ENCODE results near the gene AIP.
"Not testable (repeated sequence)": the region's sequence is repeated elsewhere in the genome, so short reads cannot be mapped to it uniquely, and the experiment has no call there.

AIP gene

GRCh38 chr11:67469508-67469811 is 13.4 kb upstream of the AIP start:
- no peak for DNase-seq

DNA sequence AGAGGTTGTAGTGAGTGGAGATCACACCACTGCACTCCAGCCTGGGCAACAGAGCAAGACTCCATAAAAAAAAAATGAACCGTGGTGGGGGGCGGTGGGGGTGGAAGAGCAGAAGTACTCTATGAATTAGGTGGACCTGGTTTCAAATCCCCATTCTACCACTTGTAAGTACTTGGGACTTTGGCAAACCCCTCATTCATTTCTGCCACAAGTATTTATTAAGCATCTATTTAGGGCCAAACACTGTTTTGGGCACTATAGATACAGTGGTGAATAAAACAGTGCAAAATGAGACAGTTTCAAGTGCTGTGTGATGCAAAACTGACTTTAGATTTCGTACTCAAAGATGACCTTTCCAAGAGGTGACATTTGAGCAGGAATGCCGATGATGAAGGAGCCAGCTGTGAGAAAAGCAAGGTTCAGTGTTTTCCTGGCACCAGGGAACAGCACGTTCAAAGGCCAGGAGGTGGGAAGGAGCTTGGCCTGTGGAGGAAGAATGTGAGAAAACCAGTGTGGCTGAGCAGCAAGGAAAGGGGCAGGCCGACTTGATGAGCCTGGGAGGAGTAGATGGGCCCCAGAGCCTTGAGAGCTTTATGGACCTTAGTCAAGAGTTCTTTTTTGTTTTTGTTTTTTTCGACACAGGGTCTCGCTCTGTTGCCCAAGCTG is 12.4 kb upstream of the AIP start:
- DNase-seq, result no peak

DNA sequence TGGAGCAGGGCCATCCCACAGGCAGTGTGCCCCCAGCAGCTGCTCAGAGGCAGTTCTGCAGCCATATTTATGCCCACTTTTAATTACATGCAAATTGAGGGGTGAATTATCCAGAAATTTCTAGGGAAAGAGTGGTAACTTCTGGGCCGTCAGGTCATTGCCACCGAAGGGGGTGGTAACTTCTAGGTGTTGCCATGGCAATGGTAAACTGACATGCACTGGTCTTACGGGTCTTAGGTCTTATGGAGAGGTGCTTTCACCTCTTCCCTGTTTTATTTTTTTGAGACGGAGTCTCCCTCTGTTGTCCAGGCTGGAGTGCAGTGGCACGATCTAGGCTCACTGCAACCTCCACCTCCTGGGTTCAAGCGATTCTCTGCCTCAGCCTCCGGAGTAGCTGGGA is 9.9 kb upstream of the AIP start:
- DNase-seq, result no peak

- DNase-seq, result not testable (repeated sequence)
Observed at GRCh38 chr11:67476692-67477091, 6.1 kb upstream of the AIP start.

DNA sequence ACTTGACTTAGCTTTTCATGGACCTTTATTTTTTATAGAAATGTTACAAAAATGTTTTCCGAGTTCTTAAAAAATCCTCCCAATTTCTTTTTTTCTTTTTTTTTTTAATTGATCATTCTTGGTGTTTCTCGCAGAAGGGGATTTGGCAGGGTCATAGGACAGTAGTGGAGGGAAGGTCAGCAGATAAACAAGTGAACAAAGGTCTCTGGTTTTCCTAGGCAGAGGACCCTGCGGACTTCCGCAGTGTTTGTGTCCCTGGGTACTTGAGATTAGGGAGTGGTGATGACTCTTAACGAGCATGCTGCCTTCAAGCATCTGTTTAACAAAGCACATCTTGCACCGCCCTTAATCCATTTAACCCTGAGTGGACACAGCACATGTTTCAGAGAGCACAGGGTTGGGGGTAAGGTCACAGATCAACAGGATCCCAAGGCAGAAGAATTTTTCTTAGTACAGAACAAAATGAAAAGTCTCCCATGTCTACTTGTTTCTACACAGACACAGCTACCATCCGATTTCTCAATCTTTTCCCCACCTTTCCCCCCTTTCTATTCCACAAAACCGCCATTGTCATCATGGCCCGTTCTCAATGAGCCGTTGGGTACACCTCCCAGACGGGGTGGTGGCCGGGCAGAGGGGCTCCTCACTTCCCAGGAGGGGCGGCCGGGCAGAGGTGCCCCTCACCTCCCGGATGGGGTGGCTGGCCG is 5.3 kb upstream of the AIP start:
- DNase-seq, result not testable (repeated sequence)

GRCh38 chr11:67482275-67482826 is 475 bp upstream of the AIP start:
- no peak for DNase-seq

DNA sequence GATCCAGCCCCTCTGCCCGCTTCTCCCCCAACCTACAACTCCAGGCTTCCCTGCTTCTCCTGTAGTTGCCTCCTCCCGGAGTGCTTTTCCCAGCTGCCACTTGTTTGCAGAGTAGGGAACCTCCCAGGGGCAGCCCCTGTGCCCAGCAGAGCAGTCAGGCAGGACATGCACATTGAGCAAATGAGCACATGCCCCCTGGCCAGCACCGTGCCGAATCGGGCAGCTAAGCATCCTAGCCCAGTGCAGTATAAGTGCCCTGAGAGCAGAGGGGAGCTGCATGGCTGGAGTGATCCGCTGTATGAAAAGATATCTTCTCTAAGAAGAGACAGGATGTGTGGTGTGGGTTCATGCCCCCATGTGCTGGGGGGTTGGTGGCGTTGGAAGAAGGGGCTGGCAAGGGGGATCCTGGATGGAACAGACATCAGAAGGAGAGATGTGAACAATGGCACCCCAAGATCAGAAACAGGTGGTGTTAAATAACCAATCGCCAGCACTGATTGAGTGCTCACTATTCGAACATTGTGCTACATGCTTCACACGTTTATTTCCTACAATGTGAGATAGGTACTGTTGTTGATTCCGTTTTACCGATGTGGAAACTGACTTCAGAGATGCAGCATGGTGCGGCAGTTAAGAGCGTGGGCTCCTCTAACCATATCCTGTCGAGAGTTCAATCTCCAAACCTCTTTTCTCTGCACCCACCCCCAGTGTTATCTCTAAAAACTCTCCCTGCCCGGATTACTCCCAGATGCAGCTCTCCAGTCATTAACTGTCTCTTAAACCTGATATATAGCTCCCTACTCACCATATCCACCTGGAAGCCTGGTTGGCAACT is 1.2 kb downstream of the AIP start:
- DNase-seq, result no peak

- no peak for DNase-seq
Observed at GRCh38 chr11:67484847-67485311, 2.1 kb downstream of the AIP start.

DNA sequence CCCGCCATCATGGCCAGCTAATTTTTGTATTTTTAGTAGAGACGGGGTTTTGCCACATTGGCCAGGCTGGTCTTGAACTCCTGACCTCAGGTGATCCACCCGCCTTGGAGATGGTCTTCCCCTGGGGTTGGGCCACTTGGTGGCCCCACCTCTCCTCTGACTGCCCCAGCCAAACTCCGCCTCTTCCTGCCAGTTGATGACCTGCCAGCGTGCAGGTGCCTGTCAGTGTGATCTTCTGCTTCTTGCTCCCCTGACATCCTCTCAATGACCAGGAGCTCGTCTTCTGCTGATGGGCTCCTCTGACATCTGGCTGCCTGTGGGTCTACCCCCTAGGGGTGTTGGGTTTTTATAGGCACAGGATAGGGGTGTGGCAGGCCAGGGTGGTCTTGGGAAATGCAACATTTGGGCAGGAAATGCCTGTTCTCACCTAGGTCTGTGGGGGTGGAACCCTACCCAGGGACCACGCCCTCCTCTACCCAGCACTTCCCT is 3.1 kb downstream of the AIP start:
- not testable (repeated sequence) for DNase-seq

GRCh38 chr11:67486481-67487195 is 3.8 kb downstream of the AIP start:
- DNase-seq, result no peak

- no peak for DNase-seq
Observed at GRCh38 chr11:67489203-67489884, 6.5 kb downstream of the AIP start.

DNA sequence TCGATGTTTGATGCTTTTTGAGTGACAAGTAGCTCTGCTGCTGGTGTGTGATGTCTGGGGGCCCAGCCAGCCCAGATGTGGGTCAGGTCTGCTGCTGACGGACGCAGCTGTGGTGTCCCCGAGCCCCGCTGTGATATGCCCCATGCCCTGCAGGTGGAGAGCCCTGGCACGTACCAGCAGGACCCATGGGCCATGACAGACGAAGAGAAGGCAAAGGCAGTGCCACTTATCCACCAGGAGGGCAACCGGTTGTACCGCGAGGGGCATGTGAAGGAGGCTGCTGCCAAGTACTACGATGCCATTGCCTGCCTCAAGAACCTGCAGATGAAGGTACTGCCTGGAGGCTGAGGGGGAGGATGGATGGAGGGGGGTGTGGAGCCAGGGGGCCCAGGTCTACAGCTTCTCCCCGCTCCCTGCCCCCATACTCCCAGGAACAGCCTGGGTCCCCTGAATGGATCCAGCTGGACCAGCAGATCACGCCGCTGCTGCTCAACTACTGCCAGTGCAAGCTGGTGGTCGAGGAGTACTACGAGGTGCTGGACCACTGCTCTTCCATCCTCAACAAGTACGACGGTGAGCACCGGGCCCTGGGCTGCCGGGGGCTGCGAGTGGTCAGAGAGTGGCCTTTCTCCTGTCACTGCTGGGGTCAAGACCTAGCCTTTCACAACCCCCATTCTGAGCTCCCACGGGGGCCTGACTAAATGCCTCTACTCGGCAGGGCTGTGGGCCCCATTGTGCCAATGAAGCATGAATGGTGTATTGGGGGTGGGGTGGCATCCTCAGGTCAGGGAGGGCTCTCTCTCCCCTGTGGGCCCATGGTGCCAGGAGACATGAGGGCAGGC is 7.3 kb downstream of the AIP start:
- DNase-seq, result no peak

DNA sequence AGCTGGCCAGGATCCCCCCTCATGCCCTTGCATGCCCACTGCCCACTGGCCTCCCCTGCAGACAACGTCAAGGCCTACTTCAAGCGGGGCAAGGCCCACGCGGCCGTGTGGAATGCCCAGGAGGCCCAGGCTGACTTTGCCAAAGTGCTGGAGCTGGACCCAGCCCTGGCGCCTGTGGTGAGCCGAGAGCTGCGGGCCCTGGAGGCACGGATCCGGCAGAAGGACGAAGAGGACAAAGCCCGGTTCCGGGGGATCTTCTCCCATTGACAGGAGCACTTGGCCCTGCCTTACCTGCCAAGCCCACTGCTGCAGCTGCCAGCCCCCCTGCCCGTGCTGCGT is 7.9 kb downstream of the AIP start:
- no peak for DNase-seq

DNA sequence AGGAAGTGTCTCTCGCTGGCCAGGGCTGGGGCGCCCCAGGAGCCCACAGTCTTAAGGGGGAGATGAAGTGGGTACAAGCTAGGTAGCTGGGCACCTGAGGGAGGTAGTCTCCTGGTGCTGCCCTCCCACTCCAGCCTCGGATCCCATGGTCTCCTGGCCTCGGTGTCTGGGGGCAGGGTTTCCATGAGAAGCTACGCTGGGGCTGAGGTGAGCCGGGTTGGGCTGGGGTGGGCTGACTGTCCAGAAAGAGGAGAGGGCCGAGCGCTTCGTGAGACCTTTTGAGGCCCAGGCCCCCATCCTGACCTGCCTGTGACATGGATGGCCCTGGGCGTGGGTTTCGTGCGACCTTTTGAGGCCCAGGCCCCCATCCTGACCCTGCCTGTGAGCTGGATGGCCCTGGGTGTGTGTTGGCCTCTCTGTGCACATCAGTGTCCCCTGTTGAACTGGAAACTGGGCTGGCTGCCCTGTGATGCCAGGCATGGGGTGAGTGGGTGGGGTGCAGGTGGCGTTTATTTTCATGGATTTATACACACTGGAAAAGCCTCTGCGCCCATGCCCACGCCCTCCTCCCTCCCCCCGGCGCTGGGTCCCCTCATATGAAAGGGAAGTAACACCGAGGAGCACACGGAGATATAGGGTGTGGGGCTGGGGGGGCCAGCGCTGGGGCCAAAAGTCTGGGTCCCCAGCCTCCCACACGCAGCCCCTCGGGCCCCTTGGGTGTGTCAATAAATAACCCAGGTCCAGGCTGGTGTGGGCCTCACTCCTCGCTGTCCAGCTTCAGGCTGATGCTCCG is 8.6 kb downstream of the AIP start:
- no peak for DNase-seq

GRCh38 chr11:67492069-67492727 is 9.4 kb downstream of the AIP start:
- no peak for DNase-seq

- no peak for DNase-seq
Observed at GRCh38 chr11:67492801-67493547, 10.1 kb downstream of the AIP start.

DNA sequence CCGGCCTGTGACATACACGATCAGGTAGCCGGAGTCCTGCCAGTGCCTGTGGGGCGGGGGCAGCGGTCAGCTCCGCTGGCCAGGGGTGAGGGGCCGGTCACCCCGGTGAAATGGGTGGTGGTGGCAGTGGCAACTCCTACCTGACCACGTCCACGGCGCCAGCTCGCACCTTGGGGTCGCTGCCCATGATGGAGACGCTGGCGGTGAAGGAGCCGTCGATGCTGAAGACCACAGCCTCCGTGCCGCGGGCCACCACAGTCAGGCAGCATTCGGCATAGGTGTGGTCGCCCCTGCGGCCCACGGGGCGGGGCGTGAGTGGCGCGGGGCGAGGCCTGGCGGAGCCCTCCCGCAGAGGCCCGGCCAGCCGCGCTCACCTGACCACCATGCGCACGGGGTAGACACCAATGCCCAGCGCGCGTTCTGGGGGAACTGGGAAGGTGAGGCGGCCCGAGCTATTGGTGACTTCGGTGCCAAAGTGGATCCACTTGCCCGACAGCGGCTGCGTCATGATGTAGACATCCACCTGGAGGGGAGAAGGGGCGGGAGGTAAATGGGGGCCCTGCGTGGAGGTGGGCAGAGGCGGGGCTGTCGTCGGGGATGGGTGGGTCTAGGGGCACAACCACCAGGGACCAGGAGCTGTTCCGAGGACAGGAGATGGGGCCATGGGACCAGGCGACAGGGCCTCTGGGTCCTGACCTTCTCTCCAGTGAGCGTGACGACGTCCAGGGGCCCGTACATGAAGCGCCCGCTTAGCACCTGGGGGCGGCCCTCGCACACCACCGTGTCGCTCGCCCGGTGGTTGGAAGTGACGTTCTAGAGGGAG is 10.9 kb downstream of the AIP start:
- DNase-seq, result no peak
